Activated naive CD4-positive, alpha-beta T cell (primary cell): Measurements from ENCODE around the gene CCDC33.

ENCODE experiments used
- DNase-seq, 4 experiments: peaks; one replicate each; lab custom pipeline; 2025; lab: John Stamatoyannopoulos, UW

Gene CCDC33

DNA sequence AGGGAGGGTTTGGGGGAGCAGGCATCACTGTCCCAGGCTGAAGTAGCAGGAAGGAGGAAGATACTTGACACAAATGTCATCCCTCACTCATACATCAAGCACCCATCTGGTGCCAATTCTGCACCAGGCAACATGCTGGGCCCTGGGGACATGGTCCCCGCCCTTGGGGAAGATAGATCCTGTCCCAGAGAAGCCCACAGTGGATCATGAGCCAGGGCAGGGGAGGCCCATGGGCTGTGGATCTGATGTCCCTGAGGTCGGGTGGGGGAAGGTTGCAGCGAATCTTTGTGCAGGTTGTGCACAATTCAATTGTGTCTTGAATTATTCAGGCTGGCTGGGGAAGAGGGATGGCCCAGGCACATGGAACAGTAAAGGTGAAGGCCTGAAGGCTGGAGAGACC, 6.4 kb upstream of the CCDC33 start:
- DNase-seq, result no peak

DNA sequence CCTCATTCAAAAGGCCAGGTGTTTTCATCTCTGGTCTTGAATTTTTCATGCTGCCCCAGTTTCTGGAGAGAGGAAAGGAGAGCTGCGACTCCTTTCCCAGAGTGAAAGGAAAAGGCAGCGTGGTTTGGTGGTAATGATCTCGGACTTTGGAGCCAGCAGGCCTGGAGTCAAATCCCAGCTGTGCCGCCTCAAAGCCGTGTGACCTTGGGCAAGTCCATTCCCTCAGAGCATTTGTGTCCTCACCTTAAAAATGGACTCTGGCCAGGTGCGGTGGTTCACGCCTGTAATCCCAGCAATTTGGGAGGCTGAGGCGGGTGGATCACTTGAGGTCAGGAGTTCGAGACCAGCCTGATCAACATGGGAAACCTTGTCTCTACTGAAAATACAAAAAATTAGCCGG, 4.7 kb upstream of the CCDC33 start:
- no peak for DNase-seq

DNA sequence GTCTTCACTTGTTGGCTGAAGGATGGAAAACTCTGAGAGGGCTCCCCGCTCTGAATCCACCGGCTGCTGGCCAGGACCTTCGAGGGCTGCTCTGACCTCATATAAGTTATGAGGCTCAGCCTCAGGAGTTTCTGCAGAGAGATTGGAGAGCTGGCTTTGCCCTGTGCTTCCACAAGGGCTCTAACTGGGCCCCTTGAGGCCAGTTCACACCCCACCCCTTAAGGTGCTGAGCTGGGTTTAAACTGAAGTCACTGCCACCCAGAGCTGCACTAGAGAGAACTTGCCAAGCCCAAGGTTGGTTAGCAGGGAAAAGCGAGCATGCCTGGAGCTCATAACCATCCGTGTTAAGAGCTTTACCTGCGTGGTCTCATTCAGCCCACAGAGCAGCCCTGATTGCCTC, 2.8 kb upstream of the CCDC33 start:
- no peak for DNase-seq

DNA sequence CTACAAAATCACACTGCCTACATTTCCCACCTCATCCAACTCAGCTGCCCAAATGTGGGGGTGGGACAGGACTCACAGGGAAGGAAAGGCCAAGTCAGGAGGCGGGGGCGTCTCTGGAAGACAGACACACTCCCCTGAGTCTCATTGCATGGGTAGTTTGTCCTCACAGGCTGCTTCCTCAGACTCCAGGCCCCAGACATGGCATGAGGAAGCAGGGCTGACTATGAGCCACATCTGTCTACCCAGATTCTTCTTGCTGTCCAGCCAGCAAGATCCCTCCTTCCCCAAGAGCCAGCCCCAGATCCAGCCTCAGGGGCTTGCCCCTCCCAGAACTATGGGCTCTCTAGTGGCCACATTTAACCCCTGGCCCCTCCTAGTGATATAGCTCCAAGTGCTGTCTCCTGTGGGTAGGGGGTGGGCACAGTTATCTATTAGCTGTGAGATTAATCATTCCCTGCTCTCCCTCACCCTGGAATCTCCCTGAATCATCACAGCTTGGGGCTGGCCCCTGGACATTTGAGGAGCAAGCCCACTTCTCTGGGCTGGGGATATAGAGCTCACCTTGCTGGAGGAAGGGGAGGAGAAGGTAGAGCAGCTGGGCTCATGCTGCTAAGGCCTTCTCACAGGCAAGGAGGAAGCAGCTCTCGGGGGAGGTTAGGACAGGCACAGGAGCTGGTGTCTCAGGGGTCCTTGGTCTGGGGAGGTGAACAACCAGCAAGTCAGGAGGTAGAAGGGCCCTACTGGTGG, 2.1 kb upstream of the CCDC33 start:
- DNase-seq, result no peak

DNA sequence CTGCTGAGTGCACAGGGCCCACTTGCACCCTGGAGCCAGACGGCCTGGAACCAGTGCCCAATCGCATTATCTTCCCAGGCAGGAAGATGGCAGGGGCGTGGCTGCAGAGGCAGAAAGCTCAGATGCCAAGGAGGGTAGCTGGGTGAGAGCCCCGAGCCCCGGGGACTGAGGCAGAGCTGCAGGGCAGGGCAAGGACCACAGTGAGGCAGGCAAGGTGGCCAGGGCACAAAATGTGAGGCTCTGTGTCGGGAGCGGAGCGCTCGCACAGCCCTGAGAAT, 1.6 kb upstream of the CCDC33 start:
- DNase-seq, result no peak

DNA sequence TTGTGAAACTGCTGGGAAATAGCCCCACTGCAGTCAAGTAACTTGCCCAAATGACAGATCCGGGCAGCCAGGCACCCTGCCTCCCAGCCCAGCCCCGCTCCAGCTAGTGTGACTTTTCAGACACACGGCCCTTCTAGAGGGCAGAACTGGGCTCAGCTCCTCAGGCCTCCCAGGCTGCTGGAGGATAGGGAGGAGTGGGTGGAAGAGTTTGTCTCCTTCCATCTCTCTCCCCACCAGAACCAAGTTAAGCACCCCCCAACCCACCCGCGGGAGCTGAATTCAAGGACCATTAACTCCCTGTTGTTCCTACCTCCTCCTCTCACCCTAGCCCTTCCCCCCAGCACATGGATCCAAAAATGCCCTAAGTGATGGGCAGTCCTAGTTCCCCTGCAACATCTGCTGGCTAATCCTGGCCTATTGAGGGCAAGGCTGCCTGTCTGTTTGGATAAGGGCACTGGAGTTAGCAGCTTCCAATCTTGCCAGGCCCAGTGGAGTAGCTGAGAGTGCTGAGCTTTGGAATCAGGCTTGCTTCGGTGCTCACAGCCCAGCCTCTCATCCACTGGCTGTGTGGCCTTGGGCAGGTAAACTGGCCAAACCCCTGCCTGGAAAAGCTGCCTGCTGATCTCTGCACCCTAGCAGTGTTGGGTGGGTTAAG, 3.1 kb downstream of the CCDC33 start:
- DNase-seq, result no peak

DNA sequence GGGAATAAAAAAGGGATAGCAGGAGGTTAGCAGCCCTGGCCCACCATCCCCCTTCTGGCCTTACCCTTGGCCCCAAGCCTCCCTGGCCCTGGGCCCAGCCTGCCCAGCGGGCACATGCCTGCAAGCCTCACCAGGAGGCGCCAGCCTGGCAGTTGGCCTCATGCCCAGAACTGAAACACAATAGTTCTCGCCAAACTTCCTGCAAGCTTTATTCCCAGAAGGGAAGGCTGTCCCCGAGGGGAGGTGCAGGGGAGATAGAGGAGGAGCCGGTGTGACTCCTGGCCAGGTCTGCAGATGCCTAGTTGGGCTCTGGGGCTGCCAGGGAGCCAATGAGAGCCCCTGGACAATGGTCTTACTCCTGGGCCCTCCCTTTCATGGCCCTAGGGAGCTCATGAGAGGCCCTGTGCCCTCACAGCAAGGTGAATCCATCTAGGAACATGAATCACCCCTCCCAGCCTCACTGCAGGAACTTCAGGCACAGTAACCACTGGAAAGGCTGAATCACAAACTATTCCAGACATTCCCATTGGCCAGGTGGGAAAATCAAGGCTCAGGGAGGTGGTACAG, 4.0 kb downstream of the CCDC33 start:
- DNase-seq, result no peak

DNA sequence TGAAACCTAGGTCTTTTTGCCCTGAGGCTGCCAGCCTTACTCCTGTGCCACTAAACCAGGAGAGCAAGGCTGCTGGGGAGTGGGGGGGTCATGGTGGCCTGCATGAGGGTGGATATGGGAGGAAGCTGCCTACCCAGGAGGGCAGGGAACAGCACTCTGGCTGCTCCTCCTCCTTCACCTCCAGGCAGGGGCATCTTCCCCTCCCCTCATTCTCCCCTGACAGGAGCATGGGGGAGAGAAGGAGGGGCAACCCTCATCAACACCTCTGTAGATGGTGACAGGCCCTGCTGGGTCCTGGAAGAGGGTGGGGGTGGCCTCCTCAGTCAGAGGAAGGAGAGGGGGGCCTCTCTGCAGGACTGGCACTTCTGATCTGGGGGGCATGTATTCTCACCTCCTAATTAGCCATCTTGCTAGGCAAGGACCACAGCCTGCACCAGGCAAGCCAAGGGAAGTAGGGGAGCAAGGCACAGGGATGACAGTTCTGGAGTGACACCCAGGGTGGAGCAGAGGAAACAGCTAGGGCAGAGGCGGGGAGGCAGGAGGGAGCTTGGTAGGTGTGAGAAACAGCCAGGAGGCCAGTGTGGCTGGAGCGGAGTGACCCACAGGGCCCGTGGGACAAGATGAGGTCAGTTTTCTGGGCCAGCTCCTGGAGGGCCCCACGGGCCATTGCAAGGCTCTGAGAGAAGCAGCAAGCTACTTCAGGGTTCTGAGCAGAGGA, 4.9 kb downstream of the CCDC33 start:
- no peak for DNase-seq

DNA sequence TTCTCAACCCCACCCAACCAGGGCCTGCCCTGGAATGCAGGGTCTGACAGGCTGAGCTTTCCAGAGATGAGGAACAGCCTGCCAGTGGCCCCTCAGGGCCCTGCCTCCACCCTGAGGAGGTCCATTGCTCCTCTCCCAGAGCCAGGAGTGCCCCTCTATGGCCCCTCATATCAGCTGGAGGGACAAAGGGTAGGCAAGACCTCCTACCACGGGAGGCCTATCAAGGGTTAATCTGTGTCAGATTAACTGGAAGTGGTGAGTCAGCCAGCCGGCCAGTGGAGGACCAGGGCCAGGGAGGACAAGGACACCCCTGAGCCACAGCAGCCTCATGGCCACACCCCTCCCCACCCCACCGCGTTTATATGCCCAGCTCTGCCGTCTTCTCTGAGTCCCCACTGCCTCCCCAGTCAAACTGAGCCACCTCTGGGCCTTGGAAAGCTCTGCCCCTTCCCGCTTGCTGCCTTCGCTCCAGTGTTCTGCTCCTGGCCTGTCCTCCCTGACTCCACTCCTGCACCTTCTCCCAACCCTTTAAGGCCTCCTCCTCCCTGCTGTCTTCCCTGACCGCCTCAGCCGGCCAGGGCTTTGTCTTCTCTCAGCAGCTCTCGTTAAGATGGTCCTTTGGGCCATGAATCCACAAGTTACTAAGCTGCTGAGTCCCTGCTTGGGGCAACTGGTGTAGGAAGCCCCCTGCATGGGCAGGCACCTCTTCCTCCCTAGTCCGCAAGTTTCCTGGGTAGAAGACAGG, 6.5 kb downstream of the CCDC33 start:
- DNase-seq, result no peak

DNA sequence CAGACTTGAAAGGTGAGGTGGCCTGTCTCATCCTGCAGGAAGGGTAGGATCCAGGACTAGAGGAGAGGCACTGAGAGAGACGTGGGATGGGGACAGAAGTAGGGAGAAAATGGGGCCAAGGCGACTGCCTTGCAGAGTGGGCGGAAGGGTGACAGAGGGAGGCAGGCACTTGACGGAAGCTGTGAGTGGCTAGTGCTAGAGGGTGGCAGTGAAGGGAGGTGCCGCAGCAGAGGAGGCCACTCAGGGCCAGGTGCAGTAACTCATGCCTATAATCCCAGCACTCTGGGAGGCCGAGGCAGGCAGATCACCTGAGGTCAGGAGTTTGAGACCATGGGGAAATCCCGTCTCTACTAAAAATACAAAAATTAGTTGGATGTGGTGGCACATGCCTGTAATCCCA, 7.3 kb downstream of the CCDC33 start:
- no peak for DNase-seq

DNA sequence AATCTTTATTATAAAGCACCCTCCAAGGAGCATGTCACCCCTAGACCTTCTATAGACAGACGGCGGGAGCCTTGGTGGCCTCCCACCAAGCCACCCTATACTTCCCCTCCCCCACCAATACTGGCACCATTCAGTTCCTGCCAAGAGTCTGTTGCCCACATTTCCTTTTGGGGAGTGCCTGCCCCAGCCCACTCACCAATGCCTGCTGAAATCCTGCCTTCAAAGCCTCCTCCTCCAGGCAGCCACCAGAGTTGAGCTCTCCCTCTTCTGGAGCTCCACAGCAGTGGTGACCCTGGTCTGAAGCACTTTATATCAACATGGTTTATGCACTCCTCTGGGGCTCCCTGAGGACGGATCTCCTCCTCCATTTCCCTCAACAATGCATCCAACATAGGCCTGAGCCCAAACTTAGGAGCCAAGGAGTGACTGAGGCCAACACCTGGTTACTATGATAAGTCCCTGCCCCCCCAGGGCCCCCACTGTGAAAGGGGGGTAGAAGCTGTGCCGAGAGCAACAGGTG, 8.8 kb downstream of the CCDC33 start:
- no peak for DNase-seq

DNA sequence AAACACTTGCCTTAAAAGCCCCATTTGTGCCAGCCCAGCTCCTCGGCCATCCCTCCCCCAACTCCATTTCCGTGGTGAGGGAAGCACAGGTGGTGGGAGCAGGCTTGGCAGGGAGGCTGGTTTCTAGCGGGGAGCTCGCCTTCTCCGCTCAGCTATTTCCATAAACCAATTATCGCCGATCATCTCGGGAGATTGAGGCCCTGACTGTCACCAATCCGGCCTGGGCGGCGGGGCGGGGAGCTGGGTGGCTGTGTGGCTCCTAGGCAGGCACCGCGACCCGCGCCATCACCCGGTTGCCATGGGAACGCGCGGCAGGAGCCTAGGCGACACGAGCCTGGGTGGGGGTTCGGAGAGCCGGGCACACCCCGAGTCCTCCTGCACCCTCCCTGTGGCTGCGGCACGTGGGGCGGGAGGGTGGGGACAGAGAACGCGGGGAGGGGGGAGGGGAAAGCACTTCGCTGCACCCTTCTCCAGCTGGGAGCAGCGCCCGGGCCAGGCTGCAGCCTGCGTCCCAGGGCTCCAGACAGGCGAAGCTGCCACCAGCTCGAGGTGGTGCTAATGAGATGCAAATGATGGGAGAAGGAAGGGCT, 9.3 kb downstream of the CCDC33 start:
- DNase-seq, result no peak

DNA sequence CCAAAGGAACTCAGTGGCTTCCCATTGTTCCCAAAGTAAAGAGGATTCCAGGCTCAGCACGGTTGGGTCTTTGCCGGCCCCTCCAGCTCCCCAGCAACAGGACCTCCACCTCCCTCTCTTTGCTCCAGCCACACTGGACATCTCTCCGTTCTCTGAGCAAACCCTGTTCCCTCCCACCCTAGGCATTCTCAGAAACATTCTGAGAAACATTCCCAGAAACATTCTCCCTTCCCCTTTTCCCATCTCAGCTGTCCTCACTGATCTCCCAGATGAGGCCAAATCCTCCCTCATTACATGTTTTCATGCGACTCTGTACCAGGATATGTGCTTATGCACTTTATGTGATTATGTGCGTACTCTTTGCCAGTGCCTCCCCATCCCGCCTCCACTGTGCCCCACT, 14.1 kb downstream of the CCDC33 start:
- DNase-seq, result no peak

DNA sequence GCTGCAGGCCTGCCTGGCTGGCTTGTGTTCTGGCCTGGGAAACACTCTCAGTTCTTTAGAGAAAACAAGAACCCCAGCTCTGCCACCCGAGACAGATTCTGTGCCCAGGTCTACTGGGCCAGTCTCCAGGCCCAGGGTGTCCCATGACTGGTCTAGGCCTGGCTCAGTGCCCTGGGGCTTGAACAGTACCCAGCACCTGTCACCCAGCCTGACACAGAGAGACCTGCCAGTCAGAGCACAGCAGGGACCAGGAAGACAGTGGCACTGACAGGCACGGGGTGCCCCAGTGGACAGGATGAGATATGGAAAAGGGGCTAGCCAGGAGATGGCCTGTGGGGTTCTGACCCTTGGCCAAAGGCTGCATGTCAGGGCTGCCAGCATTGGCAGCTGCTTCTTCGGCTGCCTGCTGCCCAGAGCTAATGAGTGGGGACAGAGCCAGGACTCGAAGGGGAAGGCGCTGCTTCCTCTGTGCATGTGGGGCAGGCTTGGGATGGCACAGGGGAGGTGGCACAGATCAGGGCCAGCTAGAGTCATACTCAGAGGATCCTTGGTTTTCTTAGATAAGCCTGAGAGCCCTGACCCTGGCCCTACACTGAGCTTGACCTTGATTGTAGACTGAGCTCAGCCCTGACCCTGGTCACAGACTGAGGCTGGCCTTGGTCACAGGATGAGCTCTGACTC, 15.1 kb downstream of the CCDC33 start:
- no peak for DNase-seq

DNA sequence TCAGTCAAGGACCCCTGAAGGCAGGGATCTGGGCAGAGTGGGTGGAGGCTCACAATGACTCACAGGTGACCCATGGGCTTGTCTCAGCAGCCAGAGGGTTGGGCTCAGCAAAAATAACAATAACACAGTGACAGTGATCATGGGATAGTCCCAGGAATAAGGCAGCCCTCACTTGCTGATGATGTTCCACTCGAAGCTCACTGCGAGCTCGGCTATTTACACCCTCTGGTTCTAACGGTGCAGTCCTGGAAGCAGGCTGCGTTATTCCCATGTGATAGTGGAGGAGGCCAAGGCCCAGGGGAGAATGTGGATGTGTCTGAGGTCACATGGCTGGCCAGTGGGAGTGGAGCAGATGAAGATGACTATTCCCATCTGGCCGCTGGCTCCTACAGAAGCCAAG, 16.2 kb downstream of the CCDC33 start:
- no peak for DNase-seq

DNA sequence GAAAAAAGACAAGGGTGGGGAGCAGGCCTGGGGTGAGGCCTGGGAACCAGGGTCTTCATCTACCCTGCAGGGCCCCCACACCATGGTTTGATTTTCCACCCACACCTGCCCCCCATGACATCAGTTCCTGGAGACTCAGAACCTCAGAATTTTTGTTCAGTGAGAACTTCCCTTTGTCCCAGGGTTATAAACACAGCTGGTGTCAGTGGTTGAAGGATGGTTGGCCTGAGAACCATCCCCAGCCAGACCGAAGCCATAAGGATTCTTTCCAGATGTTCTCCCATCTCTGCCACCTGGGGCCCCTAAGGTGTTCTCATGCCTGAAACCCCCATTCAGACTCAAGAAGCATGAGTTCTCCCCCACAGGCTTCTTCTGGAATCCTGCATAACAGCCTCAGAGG, 16.6 kb downstream of the CCDC33 start:
- no peak for DNase-seq

DNA sequence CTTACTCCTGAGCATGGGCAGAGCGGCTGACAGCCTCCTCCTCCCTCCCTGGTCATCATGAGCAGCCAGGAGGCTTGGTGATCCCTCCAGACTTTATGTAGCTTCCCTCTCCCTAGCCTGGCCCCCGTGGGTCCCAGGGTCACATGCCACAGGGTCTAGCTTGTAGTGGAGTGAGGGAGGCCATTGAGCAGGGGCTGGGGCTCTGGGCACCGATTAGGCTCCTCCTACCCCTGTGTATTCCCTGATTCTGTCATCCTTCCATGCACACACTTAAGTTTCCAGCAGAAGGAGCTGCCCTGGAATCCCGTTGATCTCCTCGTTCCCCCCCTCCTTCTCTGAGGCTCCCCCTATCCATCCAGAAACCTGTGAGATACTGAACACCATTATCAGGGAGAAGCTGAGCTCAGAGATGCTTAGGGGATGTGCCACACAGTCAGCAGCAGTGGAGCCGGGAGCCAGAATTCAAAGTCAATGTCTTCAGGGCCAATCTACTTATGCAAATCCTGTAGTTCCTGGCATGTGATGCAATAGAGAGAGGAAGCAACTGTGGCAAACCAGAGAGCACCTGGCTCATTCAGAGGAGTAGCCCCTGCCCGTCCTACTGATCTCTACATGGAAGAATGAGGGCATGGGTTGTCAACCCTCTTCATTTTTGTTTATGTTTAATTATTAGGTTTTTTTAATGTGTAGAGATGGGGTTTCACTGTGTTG, 17.2 kb downstream of the CCDC33 start:
- no peak for DNase-seq

DNA sequence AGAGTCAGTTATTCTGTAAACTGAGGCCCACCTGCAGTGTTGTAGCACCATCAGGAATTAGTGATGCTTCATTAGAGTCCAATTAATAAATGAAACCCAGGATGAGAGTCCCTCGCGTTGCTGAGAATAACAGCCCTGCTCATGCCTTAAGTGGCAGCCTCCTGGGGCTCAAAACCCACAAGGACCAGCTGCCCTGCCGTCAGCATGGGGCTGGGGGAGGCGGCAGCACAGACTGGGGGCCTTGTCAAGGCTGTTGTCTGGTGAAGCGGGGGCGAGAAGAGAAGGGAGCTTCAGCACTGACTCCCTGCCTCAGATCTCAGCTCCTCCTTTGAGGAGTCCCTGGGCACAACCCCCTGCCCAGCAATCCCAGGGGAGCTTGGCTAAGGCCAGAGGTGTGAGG, 21.0 kb downstream of the CCDC33 start:
- no peak for DNase-seq

DNA sequence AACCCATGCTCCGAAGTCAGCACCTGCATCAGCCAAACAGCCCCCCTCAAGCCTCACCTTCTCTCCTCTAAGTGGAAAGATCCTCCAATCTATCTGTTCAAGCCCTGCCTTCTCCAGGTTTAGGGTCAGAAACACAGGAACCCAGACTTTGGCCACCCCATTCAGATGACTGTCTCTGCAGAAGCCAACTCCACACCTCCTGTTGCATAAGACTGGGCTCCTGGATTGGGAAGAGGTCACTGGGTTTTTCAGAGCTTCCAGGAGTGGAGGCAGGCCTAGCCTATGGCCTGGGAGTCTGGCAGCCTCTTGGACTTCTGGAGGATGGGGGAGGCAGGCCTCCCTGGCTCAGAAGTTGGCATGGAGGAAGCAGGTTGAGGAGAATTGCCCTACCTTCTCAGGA, 21.5 kb downstream of the CCDC33 start:
- no peak for DNase-seq

DNA sequence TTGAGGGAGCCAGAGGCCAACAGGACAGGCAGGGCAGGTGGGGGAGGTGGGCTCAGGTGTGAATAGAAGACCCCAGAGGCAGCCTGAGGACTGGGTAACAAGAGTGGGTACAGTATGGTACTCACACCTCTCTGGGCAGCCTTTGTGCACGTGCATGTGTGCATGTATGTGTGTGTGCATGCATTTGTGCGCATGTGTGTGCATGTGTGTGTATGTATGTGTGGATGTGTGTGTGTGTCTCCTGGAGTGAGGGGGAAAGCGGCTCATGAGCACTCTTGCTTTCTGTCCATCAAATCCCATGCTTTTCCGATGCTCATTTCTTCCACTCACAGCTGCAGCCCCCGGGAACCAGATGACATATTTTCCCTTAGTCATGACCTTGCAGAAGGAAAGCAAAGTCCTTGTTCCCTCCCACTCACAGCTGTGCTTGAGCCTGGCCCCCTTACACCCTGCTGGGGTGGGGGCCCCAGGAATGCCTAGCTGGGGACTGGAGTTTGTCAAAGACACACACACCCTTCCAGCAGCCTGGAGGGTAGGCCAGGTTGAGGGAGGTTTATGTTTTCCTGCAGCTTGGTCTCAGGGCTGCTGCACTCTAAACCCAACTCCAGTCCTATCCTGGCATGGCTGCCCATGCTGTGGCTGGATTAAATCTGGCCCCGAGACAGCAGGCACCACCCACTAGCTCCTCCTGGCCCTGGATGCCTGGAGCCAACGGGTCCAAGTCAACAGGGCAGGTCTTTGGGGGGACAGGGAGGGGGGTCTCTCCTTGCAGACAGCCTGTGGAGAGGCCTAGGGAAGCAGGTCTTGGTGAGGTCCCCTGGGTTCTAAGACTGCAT, 22.5 kb downstream of the CCDC33 start:
- DNase-seq, result no peak
